MCF 10A (cell line): ENCODE results near the gene DLL1. TPM values are rescaled to one million over a fixed set of nuclear protein-coding genes. Genes with fewer than 3 reads are reported as not detected.

ENCODE experiments used
- BruUV-seq: library from RNA; stranded (reverse); fragments of 400-500 nt; replicated peaks from 2 replicates; lab custom pipeline; 2021; lab: Mats Ljungman, UMichigan
- CTCF ChIA-PET: fragments of 300-600 bp; sonication (Branson Sonifier 250); formaldehyde crosslinking; extraction: SDS; loops from one replicate; lab custom pipeline; 2021; ENCODE audit warnings: antibody characterized with exemption, inconsistent platforms; lab: Yijun Ruan, JAX
- POLR2A ChIA-PET: fragments of 300-600, 350-650 bp; sonication (Branson Sonifier 250); formaldehyde crosslinking; extraction: SDS; loops from one replicate; lab custom pipeline; 2020; ENCODE audit warnings: antibody characterized with exemption, inconsistent platforms; lab: Yijun Ruan, JAX
- DNase-seq: peaks from one replicate; pipeline ENCODE4 v3.0.0-alpha.2; 2018; ENCODE audit not compliant: unreplicated experiment
- H3K27ac Mint-ChIP-seq: one replicate; pipeline ENCODE4 v1.8.0; 2022; ENCODE audit warnings: mild to moderate bottlenecking, low read depth, mixed read lengths; ENCODE audit not compliant: unreplicated experiment
- H3K27me3 Mint-ChIP-seq: one replicate; pipeline ENCODE4 v1.8.0; 2022; ENCODE audit warnings: mixed read lengths; ENCODE audit not compliant: insufficient read depth, unreplicated experiment
- H3K36me3 Mint-ChIP-seq: one replicate; pipeline ENCODE4 v1.8.0; 2022; ENCODE audit warnings: mild to moderate bottlenecking, moderate library complexity, mixed read lengths; ENCODE audit not compliant: insufficient read depth, unreplicated experiment
- H3K4me1 Mint-ChIP-seq: one replicate; pipeline ENCODE4 v1.8.0; 2022; ENCODE audit warnings: mixed read lengths; ENCODE audit not compliant: insufficient read depth, unreplicated experiment
- H3K4me3 Mint-ChIP-seq: one replicate; pipeline ENCODE4 v1.8.0; 2022; ENCODE audit warnings: mild to moderate bottlenecking, moderate library complexity, mixed read lengths; ENCODE audit not compliant: unreplicated experiment
- H3K9me3 Mint-ChIP-seq: one replicate; pipeline ENCODE4 v1.8.0; 2022; ENCODE audit warnings: mixed read lengths; ENCODE audit not compliant: unreplicated experiment
- intact Hi-C: fragments of 100-400 bp; cut with micrococcal nuclease; formaldehyde crosslinking; loops from 2 replicates; pipeline ENCODE4 v1.14.1; 2022
- total RNA-seq: library from RNA; stranded (reverse); gene quantifications from 2 replicates; pipeline ENCODE4 v1.2.3, GENCODE V29; 2022
- TF ChIP-seq, protein P1 (sequence below): fragments of 200-600 bp; IDR thresholded peaks from one replicate; pipeline ENCODE4 v1.8.0; 2022; ENCODE audit warnings: antibody characterized with exemption, mild to moderate bottlenecking; ENCODE audit not compliant: unreplicated experiment

The DLL1 gene
- total RNA-seq, 1 experiment from 2014 or later, result 1.4 TPM

DNA sequence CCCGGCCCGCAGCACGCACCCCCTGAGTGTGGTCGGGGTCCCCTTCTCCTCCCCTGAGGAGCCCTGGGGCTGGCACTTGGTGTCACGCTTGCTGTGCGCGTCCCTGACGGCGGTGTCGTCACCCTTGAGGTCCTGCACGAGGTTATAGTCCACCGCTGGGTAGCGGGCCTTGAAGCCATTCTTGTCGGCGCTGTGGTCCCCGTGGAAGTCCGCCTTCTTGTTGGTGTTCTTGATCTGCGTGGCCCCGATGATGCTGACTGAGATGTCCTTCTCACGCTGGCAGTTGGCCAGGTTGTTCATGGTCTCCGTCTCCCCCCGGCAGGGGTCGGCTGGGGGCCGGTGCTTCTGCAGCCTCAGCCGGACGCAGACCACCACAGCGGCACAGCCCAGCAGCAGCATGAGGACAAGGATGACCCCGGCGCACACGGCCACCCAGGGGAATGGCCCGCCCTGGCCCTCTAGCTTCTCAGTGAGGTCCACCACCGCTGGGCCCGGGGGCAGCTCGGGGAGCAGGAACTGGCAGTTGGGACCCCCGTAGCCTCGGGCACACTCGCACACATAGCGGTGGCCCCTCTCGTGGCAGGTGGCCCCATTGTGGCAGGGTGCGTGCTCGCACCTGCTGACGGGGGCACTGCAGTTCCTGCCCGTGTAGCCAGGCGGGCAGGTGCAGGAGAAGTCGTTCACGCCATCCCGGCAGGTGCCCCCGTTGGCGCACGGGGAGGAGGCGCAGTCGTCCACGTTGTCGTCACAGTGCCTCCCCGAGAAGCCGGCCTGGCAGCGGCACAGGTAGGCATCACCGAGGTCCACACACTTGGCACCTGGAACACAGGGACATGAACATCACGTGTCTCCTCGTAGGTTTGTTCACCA is 7.4 kb downstream of the DLL1 start:
- no TSS peak for BruUV-seq
- intact Hi-C loops, result no loop called here
- CTCF ChIA-PET, result no interaction called here
- Mint-ChIP-seq H3K4me1 (peaks cover 6% of the 10 kb centered on the region), H3K9me3 (no peaks in the 10 kb centered on the region), H3K27ac (no peak overlapping the region), H3K4me3 (no peak overlapping the region), H3K27me3 (peaks cover 8% of the 10 kb centered on the region), H3K36me3 (peaks cover 5% of the 10 kb centered on the region)
- POLR2A ChIA-PET, result no interaction called here
- DNase-seq, result no peak
- TF ChIP-seq, protein P1, sequence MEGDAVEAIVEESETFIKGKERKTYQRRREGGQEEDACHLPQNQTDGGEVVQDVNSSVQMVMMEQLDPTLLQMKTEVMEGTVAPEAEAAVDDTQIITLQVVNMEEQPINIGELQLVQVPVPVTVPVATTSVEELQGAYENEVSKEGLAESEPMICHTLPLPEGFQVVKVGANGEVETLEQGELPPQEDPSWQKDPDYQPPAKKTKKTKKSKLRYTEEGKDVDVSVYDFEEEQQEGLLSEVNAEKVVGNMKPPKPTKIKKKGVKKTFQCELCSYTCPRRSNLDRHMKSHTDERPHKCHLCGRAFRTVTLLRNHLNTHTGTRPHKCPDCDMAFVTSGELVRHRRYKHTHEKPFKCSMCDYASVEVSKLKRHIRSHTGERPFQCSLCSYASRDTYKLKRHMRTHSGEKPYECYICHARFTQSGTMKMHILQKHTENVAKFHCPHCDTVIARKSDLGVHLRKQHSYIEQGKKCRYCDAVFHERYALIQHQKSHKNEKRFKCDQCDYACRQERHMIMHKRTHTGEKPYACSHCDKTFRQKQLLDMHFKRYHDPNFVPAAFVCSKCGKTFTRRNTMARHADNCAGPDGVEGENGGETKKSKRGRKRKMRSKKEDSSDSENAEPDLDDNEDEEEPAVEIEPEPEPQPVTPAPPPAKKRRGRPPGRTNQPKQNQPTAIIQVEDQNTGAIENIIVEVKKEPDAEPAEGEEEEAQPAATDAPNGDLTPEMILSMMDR, result no peak

DNA sequence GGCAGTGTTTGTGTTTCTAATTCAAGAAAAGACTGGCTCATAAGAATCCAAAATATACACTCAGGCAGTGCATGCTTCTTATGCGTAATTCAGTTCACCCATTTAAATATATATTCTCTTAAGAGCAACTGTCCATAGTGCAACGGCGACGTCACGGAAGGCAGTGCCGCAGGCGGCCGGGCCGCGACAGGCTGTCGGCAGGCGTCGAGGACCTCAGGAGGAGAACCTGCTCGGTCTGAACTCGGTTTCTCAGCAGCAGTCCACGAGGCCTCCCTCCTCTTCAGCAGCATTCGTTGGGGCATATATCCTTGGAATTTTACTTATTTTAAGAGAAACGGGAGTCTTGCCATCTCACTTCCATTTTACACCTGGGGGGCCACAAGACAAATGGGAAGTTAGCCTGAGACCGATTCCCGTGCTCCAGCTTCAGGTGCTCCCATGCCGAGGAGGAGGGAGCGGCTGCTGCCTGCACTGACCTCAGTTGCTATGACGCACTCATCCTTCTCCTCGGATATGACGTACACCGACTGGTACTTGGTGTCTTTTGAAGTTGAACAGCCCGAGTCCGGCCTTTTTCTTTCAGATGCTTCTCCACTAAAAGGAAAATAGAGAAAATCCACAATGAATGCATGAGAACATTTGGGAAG is 8.2 kb downstream of the DLL1 start:
- BruUV-seq, result no TSS peak
- Mint-ChIP-seq H3K4me1 (peaks cover 6% of the 10 kb centered on the region), H3K36me3 (no peaks in the 10 kb centered on the region), H3K27me3 (no peaks in the 10 kb centered on the region), H3K27ac (no peak overlapping the region), H3K9me3 (no peaks in the 10 kb centered on the region), H3K4me3 (no peak overlapping the region)
- no peak for DNase-seq
- intact Hi-C loops, result no loop called here
- TF ChIP-seq, protein P1, result no peak
- POLR2A ChIA-PET, result no interaction called here
- CTCF ChIA-PET, result no interaction called here

DNA sequence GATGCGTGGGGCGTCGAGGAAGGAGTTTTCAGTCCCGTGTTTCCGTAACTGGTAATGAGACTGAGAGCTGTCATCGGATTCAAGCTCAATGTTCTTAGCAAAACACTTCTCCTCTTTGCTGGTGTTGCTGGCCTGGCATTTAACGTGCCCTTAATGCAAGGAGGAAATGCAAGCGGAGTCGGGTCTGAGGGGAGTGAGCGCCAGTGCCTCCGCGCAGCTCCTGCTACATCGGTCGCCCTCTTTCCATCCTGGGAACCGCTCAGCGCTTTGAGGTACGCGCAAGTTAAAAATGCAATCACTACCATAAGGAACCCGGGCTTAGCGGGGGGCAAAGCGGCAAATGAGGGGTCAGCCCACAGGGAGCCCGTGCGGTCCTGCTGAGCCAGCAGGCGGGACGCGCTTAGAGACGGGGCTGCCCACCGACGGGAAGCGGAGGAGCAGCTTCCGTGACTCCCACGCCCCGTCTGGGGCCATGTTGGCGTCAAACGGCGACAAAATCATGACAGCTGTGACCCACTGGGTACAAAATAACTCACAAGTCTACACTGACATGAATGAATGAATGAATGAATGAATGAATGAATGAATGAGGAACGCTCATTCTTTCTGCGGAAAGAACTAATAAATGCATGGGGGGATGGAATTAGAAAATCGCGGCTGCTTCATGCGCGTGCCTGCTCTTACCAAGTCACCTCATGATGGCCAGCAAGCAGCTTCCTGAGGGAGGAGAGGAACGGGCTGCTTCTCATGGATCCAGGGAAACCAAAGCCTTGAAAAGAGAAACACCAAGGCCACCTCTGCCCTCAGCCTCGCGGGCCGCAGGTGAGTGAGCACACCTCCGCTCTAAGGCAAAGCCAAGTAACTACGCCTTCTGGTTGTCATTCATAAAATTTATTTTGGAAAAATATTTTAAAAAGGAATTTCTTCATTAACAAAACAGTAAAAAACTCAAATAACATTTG is 9.3 kb downstream of the DLL1 start:
- H3K9me3 Mint-ChIP-seq, result no peaks in the 10 kb centered on the region
- intact Hi-C loops, result no loop called here
- peaks cover 6% of the 10 kb centered on the region for H3K4me1 Mint-ChIP-seq
- DNase-seq, result no peak
- no peaks in the 10 kb centered on the region for H3K36me3 Mint-ChIP-seq
- BruUV-seq, result no TSS peak
- POLR2A ChIA-PET, result no interaction called here
- no peaks in the 10 kb centered on the region for H3K27me3 Mint-ChIP-seq
- H3K4me3 Mint-ChIP-seq, result no peak overlapping the region
- TF ChIP-seq, protein P1, result no peak
- H3K27ac Mint-ChIP-seq, result no peak overlapping the region
- CTCF ChIA-PET, result no interaction called here

DNA sequence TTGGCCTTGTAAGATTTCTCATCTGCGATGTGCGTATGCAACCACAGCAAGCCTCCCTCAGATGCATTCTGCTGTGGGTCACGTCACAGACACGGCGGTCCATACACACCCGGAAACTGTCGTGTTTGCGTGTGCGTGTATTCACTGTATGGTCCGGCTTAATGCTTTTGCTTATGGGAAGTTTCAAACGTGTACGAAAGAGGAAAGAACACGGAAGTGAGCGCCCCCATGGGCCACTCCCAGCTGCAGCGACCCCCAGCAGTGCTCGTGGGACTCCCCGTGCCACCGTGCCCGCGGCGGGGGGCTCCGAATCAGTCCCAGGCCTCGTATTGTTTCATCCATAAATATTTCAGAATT is 10.2 kb downstream of the DLL1 start:
- H3K9me3 Mint-ChIP-seq, result no peaks in the 10 kb centered on the region
- H3K4me3 Mint-ChIP-seq, result no peak overlapping the region
- intact Hi-C loops, result no loop called here
- peaks cover 6% of the 10 kb centered on the region for H3K4me1 Mint-ChIP-seq
- no peaks in the 10 kb centered on the region for H3K36me3 Mint-ChIP-seq
- ChIA-PET POLR2A (no interaction called here), CTCF (no interaction called here)
- BruUV-seq, result no TSS peak
- H3K27me3 Mint-ChIP-seq, result no peaks in the 10 kb centered on the region
- H3K27ac Mint-ChIP-seq, result no peak overlapping the region
- DNase-seq, result no peak
- TF ChIP-seq, protein P1, result no peak
